GM12878 (cell line): ENCODE measurements around the gene PCCB. TPM values are rescaled to one million over a fixed set of nuclear protein-coding genes. Genes with fewer than 3 reads are reported as not detected.

Experiments
- ATAC-seq: fragments of 200-7000 bp; cut with Tn5 transposase; 3 replicates; pipeline ENCODE4 v1.9.1; 2020; ENCODE audit warnings: mild to moderate bottlenecking, moderate library complexity
- BruUV-seq: library from RNA; stranded (reverse); fragments of 400-500 nt; replicated peaks from 2 replicates; lab custom pipeline; 2021; lab: Mats Ljungman, UMichigan
- CTCF ChIA-PET: fragments of 300-600 bp; sonication (Branson Sonifier 250); formaldehyde crosslinking; extraction: SDS; loops from one replicate; lab custom pipeline; 2021; ENCODE audit warnings: inconsistent platforms; lab: Yijun Ruan, JAX
- POLR2A ChIA-PET: fragments of 350-600 bp; formaldehyde crosslinking; extraction: SDS; loops from one replicate; lab custom pipeline; 2021; ENCODE audit warnings: inconsistent platforms; lab: Charles Lee
- RAD21 ChIA-PET: fragments of 300-600 bp; sonication (Branson Sonifier 250); formaldehyde crosslinking; loops from one replicate; lab custom pipeline; 2023; ENCODE audit warnings: antibody characterized with exemption; ENCODE audit not compliant: unreplicated experiment; lab: Charles Lee
- SMC1A ChIA-PET: fragments of 300-600 bp; sonication (Branson Sonifier 250); formaldehyde crosslinking; loops from one replicate; lab custom pipeline; 2023; ENCODE audit not compliant: unreplicated experiment, uncharacterized antibody; lab: Charles Lee
- DNase-seq: peaks from one replicate; pipeline ENCODE4 v3.0.0-alpha.2; 2011; ENCODE audit warnings: low read depth, low spot score
- FAIRE-seq: peaks from 3 replicates; lab custom pipeline; 2011; peaks lifted over from hg19 to GRCh38; lab: Jason Lieb, UNC
- H2AFZ ChIP-seq: 2 replicates; pipeline ENCODE4 v1.6.0; 2011; ENCODE audit warnings: low read depth, low read length, control low read depth; ENCODE audit not compliant: control insufficient read depth
- H3K27ac ChIP-seq: 2 replicates; pipeline ENCODE4 v1.5.1; 2011; ENCODE audit warnings: control low read depth; ENCODE audit not compliant: control insufficient read depth, insufficient read depth
- H3K27me3 ChIP-seq, 2 experiments: replicated peaks in 1 of 2; 2 replicates each; pipeline versions ENCODE4 v1.6.0 to v1.6.1; 2011; ENCODE audit warnings: low read length in 1 of 2; ENCODE audit not compliant: control insufficient read depth in 2 of 2, insufficient read depth in 2 of 2
- H3K36me3 ChIP-seq, 2 experiments: 2 replicates each; pipeline ENCODE4 v1.5.1; 2011; ENCODE audit warnings: low read length in 1 of 2; ENCODE audit not compliant: control insufficient read depth in 2 of 2, insufficient read depth in 2 of 2
- H3K4me1 ChIP-seq: 2 replicates; pipeline ENCODE4 v1.6.1; 2011; ENCODE audit warnings: mild to moderate bottlenecking, low read length, moderate library complexity, mixed read lengths; ENCODE audit not compliant: control insufficient read depth, insufficient read depth
- H3K4me2 ChIP-seq: 2 replicates; pipeline ENCODE4 v1.6.0; 2011; ENCODE audit warnings: control low read depth; ENCODE audit not compliant: control insufficient read depth, insufficient read depth
- H3K4me3 ChIP-seq: fragments of 200-600 bp; sonication (generic); 2 replicates; pipeline ENCODE4 v1.5.1; 2016
- H3K79me2 ChIP-seq: 2 replicates; pipeline ENCODE4 v1.6.0; 2011; ENCODE audit warnings: low read length; ENCODE audit not compliant: control insufficient read depth, insufficient read depth
- H3K9ac ChIP-seq: 2 replicates; pipeline ENCODE4 v1.8.0; 2011; ENCODE audit warnings: low read length, control low read depth, mixed read lengths; ENCODE audit not compliant: control insufficient read depth, insufficient read depth
- H3K9me3 ChIP-seq: replicated peaks from 3 replicates; pipeline ENCODE4 v1.5.1; 2011; ENCODE audit warnings: mild to moderate bottlenecking, low read length; ENCODE audit not compliant: control insufficient read depth, insufficient read depth
- H4K20me1 ChIP-seq: 2 replicates; pipeline ENCODE4 v1.6.0; 2011; ENCODE audit not compliant: control insufficient read depth, insufficient read depth
- CREM ChIP-seq: IDR thresholded peaks from 2 replicates; pipeline ENCODE4 v1.6.1; 2014; ENCODE audit warnings: antibody characterized with exemption, low read depth
- ESRRA ChIP-seq: IDR thresholded peaks from 2 replicates; pipeline ENCODE4 v1.6.1; 2012; ENCODE audit warnings: mild to moderate bottlenecking, low read length, improper control_type of control experiment
- HCFC1 ChIP-seq: fragments of 150-350 bp; IDR thresholded peaks from 2 replicates; pipeline ENCODE4 v1.6.1; 2014; ENCODE audit warnings: low read length
- IRF4 ChIP-seq: IDR thresholded peaks from 2 replicates; pipeline ENCODE4 v1.6.1; 2011; ENCODE audit warnings: low read depth, low read length
- MYC ChIP-seq: IDR thresholded peaks from 2 replicates; pipeline ENCODE4 v1.6.1; 2011; ENCODE audit warnings: mild to moderate bottlenecking, low read length, moderate library complexity, inconsistent platforms; ENCODE audit not compliant: insufficient read depth, insufficient replicate concordance, insufficient read length, severe bottlenecking
- NBN ChIP-seq: fragments of 450-650 bp; IDR thresholded peaks from 2 replicates; pipeline ENCODE4 v1.6.1; 2016
- SMAD5 ChIP-seq: IDR thresholded peaks from 2 replicates; pipeline ENCODE4 v1.6.1; 2016; ENCODE audit warnings: antibody characterized with exemption, low read depth
- SMC3 ChIP-seq: IDR thresholded peaks from 2 replicates; pipeline ENCODE4 v1.6.1; 2011; ENCODE audit warnings: low read length, improper control_type of control experiment, borderline replicate concordance
- in situ Hi-C: fragments of 300-500 bp; cut with MboI; formaldehyde crosslinking; loops from 9 replicates; pipeline ENCODE4 v1.14.3; 2018; ENCODE audit warnings: mixed read lengths
- intact Hi-C: fragments of 100-400 bp; cut with micrococcal nuclease; formaldehyde crosslinking; loops from one replicate; pipeline ENCODE4 v1.14.2; 2022; ENCODE audit not compliant: unreplicated experiment
- polyA plus RNA-seq, 11 experiments: library from polyadenylated mRNA; depleted of rRNA in 4 of 11; unstranded in 6 of 11; stranded (reverse) in 5 of 11; fragments of >200 nt; fragmentation: Nextera tagmentation in 4 of 11; fragmentation: Illumina TruSeq in 1 of 11; extraction: Ambion mirVana in 4 of 11; extraction: Trizol in 1 of 11; gene quantifications; 1 replicate in 1 of 11; 2 replicates in 10 of 11; pipeline versions ENCODE4 v1.2.1 to v1.2.3, GENCODE V29; 2011 to 2016; ENCODE audit warnings: inconsistent platforms in 2 of 11, missing spikeins in 2 of 11, low read depth in 1 of 11
- total RNA-seq, 4 experiments: library from RNA; depleted of rRNA in 3 of 4; stranded (reverse); fragments of >200 nt in 3 of 4; fragmentation: Illumina TruSeq in 1 of 4; extraction: Trizol in 1 of 4; gene quantifications; 2 replicates each; pipeline versions ENCODE4 v1.2.1 to v1.2.3, GENCODE V29; 2013 to 2021
- TF ChIP-seq, protein P1 (sequence below): fragments of 450-650 bp; IDR thresholded peaks from 2 replicates; pipeline ENCODE4 v1.6.1; 2017; ENCODE audit warnings: mild to moderate bottlenecking

Gene PCCB
- total and polyA plus RNA-seq, 10 of the 15 experiments (the other 5 are each of a cell fraction or from before 2014, with no cell fraction given): 67.2 to 133 (median 86.9) TPM

GRCh38 chr3:136279092-136279491, 29.0 kb downstream of the PCCB start:
- H3K27me3 ChIP-seq: no peaks in the 10 kb centered on the region
- FAIRE-seq (no peak), DNase-seq (no peak), ATAC-seq (no peak)
- no peak overlapping the region for H3K9ac ChIP-seq
- RAD21 ChIA-PET: no interaction called here
- POLR2A ChIA-PET: no interaction called here
- no TSS peak for BruUV-seq
- intact Hi-C loops: no loop called here
- in situ Hi-C loops: no loop called here
- TF ChIP-seq SMC3 (no peak), MYC (no peak), SMAD5 (no peak), HCFC1 (no peak), CREM (no peak), IRF4 (no peak), NBN (no peak), ESRRA (no peak)
- TF ChIP-seq, protein P1, sequence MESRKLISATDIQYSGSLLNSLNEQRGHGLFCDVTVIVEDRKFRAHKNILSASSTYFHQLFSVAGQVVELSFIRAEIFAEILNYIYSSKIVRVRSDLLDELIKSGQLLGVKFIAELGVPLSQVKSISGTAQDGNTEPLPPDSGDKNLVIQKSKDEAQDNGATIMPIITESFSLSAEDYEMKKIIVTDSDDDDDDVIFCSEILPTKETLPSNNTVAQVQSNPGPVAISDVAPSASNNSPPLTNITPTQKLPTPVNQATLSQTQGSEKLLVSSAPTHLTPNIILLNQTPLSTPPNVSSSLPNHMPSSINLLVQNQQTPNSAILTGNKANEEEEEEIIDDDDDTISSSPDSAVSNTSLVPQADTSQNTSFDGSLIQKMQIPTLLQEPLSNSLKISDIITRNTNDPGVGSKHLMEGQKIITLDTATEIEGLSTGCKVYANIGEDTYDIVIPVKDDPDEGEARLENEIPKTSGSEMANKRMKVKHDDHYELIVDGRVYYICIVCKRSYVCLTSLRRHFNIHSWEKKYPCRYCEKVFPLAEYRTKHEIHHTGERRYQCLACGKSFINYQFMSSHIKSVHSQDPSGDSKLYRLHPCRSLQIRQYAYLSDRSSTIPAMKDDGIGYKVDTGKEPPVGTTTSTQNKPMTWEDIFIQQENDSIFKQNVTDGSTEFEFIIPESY: no peak
- no peak overlapping the region for H3K27ac ChIP-seq
- H2AFZ ChIP-seq: no peak overlapping the region
- H3K36me3 ChIP-seq: peaks cover 4 to 5% of the 10 kb centered on the region in 2 experiments; a peak in 3 of 4 replicates
- H3K9me3 ChIP-seq: no peaks in the 10 kb centered on the region; the same call in 1 of the 3 replicates
- H3K4me2 ChIP-seq: no peak overlapping the region
- H3K4me1 ChIP-seq: 0 out of 2 replicates have a peak, but pooled peaks cover 3% of the 10 kb centered on the region
- CTCF ChIA-PET: interaction anchor here (0.7 kb wide), 1 partner anchor 439 kb away, joined by 3 read pairs; no protein-coding TSS in a partner anchor
- no peaks in the 10 kb centered on the region for H4K20me1 ChIP-seq
- SMC1A ChIA-PET: interaction anchor here (0.8 kb wide), 1 partner anchor 192 kb away, joined by 3 read pairs; no protein-coding TSS in a partner anchor
- H3K4me3 ChIP-seq: no peak overlapping the region
- no peaks in the 10 kb centered on the region; the same call in 1 of the 2 replicates for H3K79me2 ChIP-seq
